Stimulated activated CD4-positive, alpha-beta T cell treated with anti-CD3 and anti-CD28 coated beads, Interleukin-4, amount 100 ng/mL, for 4 hours (primary cell): Measurements from ENCODE around the gene GTSE1.
A peak's percentile ranks its signal among the peaks of the same experiment; 100 is the strongest.

Experiments used
- DNase-seq, 2 experiments: peaks; one replicate each; pipeline ENCODE4 v3.0.0-alpha.2; 2020

Gene GTSE1

GRCh38 chr22:46354176-46354992 lies 57.7 kb downstream of the GTSE1 start:
- DNase-seq: no peak

GRCh38 chr22:46354993-46355305 lies 58.3 kb downstream of the GTSE1 start:
- no peak for DNase-seq

GRCh38 chr22:46355369-46355995 lies 58.8 kb downstream of the GTSE1 start:
- peak; percentile 33 to 53 for DNase-seq

GRCh38 chr22:46355996-46356471 lies 59.4 kb downstream of the GTSE1 start:
- no peak for DNase-seq

- no peak for DNase-seq
These were observed 60.1 kb downstream of the GTSE1 start for GRCh38 chr22:46356496-46357480.

- no peak for DNase-seq
These were observed 61.2 kb downstream of the GTSE1 start for GRCh38 chr22:46357711-46358520.

- no peak for DNase-seq
These were observed 62.1 kb downstream of the GTSE1 start for GRCh38 chr22:46358766-46359165.

- DNase-seq: no peak
These were observed 62.7 kb downstream of the GTSE1 start for GRCh38 chr22:46359362-46359761.

- no peak for DNase-seq
These were observed 63.4 kb downstream of the GTSE1 start for GRCh38 chr22:46360097-46360496.

GRCh38 chr22:46360891-46361290 lies 64.2 kb downstream of the GTSE1 start:
- DNase-seq: no peak

- DNase-seq: no peak
These were observed 65.1 kb downstream of the GTSE1 start for GRCh38 chr22:46361826-46362202.

GRCh38 chr22:46362203-46362933 lies 65.7 kb downstream of the GTSE1 start:
- DNase-seq: no peak

GRCh38 chr22:46362934-46363515 lies 66.4 kb downstream of the GTSE1 start:
- DNase-seq: no peak

GRCh38 chr22:46363611-46364321 lies 67.1 kb downstream of the GTSE1 start:
- no peak for DNase-seq

- no peak for DNase-seq
These were observed 67.9 kb downstream of the GTSE1 start for GRCh38 chr22:46364341-46365165.

- DNase-seq: no peak
These were observed 68.5 kb downstream of the GTSE1 start for GRCh38 chr22:46365166-46365624.

- no peak for DNase-seq
These were observed 69.7 kb downstream of the GTSE1 start for GRCh38 chr22:46366327-46366731.

GRCh38 chr22:46366801-46367706 lies 70.4 kb downstream of the GTSE1 start:
- DNase-seq: no peak
